Measurements from ENCODE around the gene LDLRAD4.

- TF ChIP-seq, protein P1, sequence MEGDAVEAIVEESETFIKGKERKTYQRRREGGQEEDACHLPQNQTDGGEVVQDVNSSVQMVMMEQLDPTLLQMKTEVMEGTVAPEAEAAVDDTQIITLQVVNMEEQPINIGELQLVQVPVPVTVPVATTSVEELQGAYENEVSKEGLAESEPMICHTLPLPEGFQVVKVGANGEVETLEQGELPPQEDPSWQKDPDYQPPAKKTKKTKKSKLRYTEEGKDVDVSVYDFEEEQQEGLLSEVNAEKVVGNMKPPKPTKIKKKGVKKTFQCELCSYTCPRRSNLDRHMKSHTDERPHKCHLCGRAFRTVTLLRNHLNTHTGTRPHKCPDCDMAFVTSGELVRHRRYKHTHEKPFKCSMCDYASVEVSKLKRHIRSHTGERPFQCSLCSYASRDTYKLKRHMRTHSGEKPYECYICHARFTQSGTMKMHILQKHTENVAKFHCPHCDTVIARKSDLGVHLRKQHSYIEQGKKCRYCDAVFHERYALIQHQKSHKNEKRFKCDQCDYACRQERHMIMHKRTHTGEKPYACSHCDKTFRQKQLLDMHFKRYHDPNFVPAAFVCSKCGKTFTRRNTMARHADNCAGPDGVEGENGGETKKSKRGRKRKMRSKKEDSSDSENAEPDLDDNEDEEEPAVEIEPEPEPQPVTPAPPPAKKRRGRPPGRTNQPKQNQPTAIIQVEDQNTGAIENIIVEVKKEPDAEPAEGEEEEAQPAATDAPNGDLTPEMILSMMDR (conservative IDR thresholded peaks at IDR 0.05; ENCODE audit: low read depth, low read length) = no peak
- TF ChIP-seq EZH2 (IDR thresholded peaks at IDR 0.05; ENCODE audit: low read length, unreplicated experiment) = no peak
- TF ChIP-seq EZH2phosphoT487 (IDR thresholded peaks at IDR 0.05; ENCODE audit: borderline replicate concordance, low read length) = no peak
These were observed 102.4 kb downstream of the LDLRAD4 start for GRCh38 chr18:13320891-13321425.
